ENCODE results near the gene ALDH4A1. TPM values are rescaled to one million over a fixed set of nuclear protein-coding genes. Genes with fewer than 3 reads are reported as not detected.

ALDH4A1 gene
- total and polyA plus RNA-seq, 9 of the 15 experiments (the other 6 are each of a cell fraction or from before 2014, with no cell fraction given): 0.27 to 31.4 (median 16.6) TPM

DNA sequence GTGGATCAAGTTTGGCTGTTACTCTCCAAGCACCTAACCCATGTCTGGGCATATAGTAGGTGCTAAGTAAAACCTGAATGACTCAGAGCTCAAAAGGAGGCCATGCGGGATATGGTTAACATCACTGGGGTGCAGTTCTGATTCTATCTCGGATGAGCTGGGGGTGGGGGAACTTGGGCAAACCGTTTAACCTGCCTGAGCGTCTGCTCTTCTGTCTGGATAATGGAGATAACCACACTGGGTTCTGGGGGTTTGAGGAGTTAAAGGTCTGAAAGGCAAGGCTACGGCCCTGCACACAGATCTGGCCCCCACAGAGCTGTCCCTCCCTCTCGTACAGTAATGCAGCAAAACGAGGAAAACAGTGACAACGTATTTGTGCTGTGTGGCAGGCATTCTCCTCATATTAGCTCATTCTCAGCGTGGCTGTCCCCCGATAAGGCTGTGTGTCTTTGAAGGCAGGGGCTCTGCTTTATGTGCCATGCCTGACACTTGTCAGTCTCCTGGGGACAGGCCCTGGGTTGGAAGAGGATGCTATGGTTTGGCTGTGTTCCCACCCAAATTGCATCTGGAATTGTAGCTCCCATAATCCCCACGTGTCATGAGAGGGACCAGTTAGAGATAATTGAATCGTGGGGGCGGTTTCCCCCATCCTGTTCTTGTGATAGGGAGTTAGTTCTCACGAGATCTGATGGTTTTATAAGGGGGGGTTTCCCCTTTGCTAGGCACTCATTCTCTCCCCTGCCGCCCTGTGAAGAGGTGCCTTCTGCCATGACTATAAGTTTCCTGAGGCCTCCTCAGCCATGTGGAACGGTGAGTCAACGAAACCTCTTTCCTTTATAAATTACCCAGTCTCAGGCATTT, 6.8 kb upstream of the ALDH4A1 start (continued):
- TF ChIP-seq GTF2F1 (IDR thresholded peaks at IDR 0.05; ENCODE audit: low read depth, low read length) (no peak), ZNF175 (CRISPR knock-in tag; IDR thresholded peaks at IDR 0.05; ENCODE audit: low read depth) (peak; percentile 78; the same call in 1 of the 2 replicates), BRD4 (IDR thresholded peaks at IDR 0.05) (no peak), FOXA1 (IDR thresholded peaks at IDR 0.05; ENCODE audit: borderline replicate concordance) (no peak), ZBTB8A (IDR thresholded peaks at IDR 0.05; ENCODE audit: partially characterized antibody) (no peak), RFX1 (IDR thresholded peaks at IDR 0.05) (no peak), ILK (tag; IDR thresholded peaks at IDR 0.05; ENCODE audit: borderline replicate concordance, low read depth) (no peak), FOXK1 (CRISPR knock-in tag; IDR thresholded peaks at IDR 0.05; ENCODE audit: borderline replicate concordance) (no peak), CXXC5 (CRISPR knock-in tag; IDR thresholded peaks at IDR 0.05) (peak; percentile 36; the same call in 1 of the 2 replicates), RBM15 (IDR thresholded peaks at IDR 0.05; ENCODE audit: insufficient read depth, low read length) (no peak), HMG20B (CRISPR knock-in tag; IDR thresholded peaks at IDR 0.05) (no peak), TAL1 (IDR thresholded peaks at IDR 0.05) (peak; percentile 72; the same call in 1 of the 2 replicates), PYGO2 (tag; IDR thresholded peaks at IDR 0.05) (no peak), GABPB1 (CRISPR knock-in tag; IDR thresholded peaks at IDR 0.05) (peak; percentile 30; the same call in 1 of the 2 replicates), NFIX (CRISPR knock-in tag; IDR thresholded peaks at IDR 0.05; ENCODE audit: low read depth) (no peak), ZC3H11A (IDR thresholded peaks at IDR 0.05; ENCODE audit: low read depth, low read length) (no peak), SMARCA4 (IDR thresholded peaks at IDR 0.05) (peak; percentile 72), E2F5 (CRISPR knock-in tag; IDR thresholded peaks at IDR 0.05) (no peak), MXD1 (CRISPR knock-in tag; IDR thresholded peaks at IDR 0.05; ENCODE audit: borderline replicate concordance, poor library complexity, severe bottlenecking) (no peak), RBBP5 (IDR thresholded peaks at IDR 0.05; ENCODE audit: borderline replicate concordance, insufficient read depth, low read length, poor library complexity, severe bottlenecking) (peak; percentile 37)
- TF ChIP-seq, protein P1, sequence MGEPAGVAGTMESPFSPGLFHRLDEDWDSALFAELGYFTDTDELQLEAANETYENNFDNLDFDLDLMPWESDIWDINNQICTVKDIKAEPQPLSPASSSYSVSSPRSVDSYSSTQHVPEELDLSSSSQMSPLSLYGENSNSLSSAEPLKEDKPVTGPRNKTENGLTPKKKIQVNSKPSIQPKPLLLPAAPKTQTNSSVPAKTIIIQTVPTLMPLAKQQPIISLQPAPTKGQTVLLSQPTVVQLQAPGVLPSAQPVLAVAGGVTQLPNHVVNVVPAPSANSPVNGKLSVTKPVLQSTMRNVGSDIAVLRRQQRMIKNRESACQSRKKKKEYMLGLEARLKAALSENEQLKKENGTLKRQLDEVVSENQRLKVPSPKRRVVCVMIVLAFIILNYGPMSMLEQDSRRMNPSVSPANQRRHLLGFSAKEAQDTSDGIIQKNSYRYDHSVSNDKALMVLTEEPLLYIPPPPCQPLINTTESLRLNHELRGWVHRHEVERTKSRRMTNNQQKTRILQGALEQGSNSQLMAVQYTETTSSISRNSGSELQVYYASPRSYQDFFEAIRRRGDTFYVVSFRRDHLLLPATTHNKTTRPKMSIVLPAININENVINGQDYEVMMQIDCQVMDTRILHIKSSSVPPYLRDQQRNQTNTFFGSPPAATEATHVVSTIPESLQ (CRISPR knock-in tag; IDR thresholded peaks at IDR 0.05): peak; percentile 61; the same call in 1 of the 2 replicates
- TF ChIP-seq, protein P2, sequence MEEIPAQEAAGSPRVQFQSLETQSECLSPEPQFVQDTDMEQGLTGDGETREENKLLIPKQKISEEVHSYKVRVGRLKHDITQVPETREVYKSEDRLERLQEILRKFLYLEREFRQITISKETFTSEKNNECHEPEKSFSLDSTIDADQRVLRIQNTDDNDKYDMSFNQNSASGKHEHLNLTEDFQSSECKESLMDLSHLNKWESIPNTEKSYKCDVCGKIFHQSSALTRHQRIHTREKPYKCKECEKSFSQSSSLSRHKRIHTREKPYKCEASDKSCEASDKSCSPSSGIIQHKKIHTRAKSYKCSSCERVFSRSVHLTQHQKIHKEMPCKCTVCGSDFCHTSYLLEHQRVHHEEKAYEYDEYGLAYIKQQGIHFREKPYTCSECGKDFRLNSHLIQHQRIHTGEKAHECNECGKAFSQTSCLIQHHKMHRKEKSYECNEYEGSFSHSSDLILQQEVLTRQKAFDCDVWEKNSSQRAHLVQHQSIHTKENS (CRISPR knock-in tag; IDR thresholded peaks at IDR 0.05): no peak
